A549 treated with RU486 at 1 μM for 4 hours (cell line): ENCODE measurements around the gene GGTA1. TPM values are rescaled to one million over a fixed set of nuclear protein-coding genes. Genes with fewer than 3 reads are reported as not detected.

Experiments
- total RNA-seq: library from RNA; stranded (reverse); fragments of 200-300 nt; extraction: Qiagen RNA extraction; gene quantifications from 5 replicates; pipeline ENCODE4 v1.2.3, GENCODE V29; 2022; ENCODE audit warnings: low read depth

The GGTA1 gene
- total RNA-seq = 0.06 TPM in 1 of 5 replicates, not detected in the others

GRCh38 chr9:121499427-121500164 is at the start of gene GGTA1:
TSS of gene GGTA1 (minus strand) at chr9:121499844. CDS start at chr9:121467922, 31,922 bp downstream.

Other genes starting within 250 kb of the GGTA1 start
- gene GSN, start 231.7 kb downstream of the GGTA1 start, total RNA-seq = 42.9 to 49.0 TPM (median 44.3 TPM) in 5 replicates
- 103 to 158 TPM (median 115 TPM) in 5 replicates for gene STOM, start 129.6 kb downstream of the GGTA1 start, total RNA-seq
- 9.0 to 13.4 TPM (median 12.4 TPM) in 5 replicates for gene DAB2IP, start 151.8 kb upstream of the GGTA1 start, total RNA-seq